Activated CD8-positive, alpha-beta memory T cell treated with anti-CD3 and anti-CD28 coated beads, Interleukin-2, amount 50 U/mL, for 24 hours (primary cell): ENCODE data around the gene ARID5B.

Experiments used
- DNase-seq: peaks from one replicate; pipeline ENCODE4 v3.0.0-alpha.2; 2020; ENCODE audit errors: extremely low read depth

Gene ARID5B

DNA sequence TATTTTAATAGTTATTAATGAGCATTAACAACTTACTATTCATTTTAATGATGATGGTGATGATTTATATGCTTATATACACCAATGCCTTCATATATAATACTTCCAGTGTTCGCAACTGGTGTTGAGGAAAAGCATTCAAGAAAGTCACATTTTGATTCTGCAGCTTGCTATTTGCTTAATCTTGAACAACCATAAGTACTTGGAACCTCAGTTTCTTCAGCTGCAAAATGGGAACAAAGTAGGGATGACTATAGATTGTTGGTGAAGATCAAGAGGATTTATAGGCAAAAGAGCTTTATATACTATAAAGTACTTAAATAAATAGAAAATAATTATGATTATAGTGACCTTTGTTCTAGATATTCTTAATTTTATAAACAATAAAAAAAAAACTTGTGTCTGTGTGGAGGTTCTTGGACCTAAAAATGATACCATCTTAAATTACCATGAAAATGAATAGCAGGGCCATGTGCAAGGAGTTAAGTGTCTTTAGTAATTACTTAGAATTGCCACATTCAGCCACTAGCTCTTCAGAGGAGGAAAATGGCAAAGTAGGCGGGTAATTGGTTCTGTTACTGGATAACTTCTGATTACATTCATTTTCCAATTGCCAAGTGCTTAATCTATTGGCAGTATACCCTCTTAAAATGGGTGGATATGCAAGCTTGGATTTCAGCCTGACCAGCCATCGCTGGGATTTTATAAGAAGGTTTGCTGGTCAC lies 4.5 kb downstream of the ARID5B start:
- DNase-seq: no peak

DNA sequence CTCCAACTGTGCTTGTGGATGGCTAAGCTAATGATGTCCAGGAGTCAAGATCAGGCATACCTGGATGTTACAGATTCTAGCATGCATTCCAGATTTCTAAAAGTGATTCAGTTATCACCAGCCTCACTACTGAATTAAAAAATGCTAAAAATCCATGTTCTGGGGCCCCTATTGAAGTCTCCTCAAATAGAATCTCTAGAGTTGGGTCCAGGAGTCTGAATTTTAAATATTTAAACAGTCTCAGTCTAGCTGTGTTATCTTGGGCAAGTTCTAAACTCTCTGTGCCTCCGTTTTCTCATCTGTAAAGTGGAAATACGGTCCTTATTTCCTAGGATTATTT lies 5.0 kb downstream of the ARID5B start:
- no peak for DNase-seq

DNA sequence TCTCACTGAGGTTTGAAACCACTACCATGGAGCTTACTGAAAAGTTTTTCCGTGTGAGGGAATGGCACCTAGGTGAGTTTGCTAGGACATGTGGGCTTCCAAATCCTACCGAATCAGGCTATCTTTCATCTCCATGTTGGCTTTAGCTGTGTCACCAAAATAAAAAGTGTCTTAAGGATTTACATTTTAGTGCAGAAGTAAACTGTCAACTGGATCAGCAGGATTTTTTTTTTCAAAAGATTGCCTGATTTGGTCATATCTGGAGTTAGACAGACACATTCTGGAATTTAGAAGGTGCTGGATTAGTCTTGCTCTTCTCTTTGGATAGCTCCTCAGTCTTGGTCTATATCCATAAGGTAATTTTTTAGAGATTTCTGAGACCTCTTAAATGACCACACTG lies 5.5 kb downstream of the ARID5B start:
- no peak for DNase-seq

DNA sequence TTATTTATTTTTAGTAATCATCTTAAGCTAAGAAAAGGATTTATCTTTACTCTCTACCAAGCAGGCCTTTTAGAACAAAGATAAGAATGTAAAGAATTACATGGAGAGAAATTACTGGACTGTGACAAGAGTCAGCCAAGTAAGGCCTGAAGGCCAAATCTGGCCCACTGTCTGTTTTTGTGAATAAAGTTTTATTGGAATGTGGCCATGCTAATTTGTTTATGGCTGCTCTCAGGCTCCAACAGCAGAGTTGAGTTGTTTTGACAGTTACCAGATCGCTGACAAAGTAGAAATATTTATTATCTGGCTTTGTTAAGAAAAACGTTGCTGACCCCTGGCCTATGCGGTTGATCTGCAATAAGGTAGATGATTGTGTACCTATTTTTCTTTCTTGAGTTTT lies 6.1 kb downstream of the ARID5B start:
- no peak for DNase-seq

DNA sequence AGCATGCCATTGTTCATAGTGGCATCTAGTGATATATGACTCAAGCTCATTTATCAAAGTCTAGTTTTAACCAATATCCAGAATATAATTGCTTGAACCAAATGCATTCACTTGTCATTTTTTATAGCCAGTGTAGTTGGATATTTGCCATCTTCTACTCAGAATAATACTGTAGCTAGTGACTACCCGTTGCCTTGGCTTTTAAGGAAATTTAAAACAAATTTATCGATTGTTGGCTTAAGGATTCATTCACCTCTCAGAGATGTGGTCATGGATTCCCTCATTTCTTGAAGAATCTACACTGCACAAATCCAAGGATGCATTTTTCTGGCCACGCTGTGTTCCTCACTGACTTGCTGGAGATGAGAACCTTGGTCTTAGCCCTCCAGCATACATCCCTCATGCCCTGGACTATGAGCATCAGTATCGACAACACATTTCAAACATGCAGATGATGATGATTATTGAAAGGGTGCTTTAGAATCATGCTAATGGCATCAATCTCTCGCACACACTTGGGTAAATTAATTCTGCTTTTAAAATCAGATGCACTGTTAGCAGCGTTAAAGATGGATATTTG lies 8.8 kb downstream of the ARID5B start:
- DNase-seq: no peak

DNA sequence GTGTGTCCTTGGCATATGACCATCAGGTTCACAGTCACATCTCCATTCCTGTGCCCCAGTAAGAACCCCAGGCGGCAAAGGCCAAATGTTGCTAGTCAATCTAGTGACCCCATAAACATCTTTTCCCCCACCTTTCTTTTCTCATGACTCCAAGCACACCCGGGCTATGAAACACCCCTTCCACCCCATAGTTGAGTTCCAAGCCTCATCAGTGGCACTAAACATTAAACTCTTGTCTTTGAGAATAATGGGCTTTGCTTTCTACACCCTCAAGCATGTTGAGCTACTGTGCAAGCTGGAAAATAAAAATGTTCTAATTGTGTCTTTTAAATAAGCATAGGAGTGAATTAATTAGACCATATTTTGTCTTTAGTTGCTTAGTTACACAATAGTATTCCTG lies 9.4 kb downstream of the ARID5B start:
- no peak for DNase-seq

DNA sequence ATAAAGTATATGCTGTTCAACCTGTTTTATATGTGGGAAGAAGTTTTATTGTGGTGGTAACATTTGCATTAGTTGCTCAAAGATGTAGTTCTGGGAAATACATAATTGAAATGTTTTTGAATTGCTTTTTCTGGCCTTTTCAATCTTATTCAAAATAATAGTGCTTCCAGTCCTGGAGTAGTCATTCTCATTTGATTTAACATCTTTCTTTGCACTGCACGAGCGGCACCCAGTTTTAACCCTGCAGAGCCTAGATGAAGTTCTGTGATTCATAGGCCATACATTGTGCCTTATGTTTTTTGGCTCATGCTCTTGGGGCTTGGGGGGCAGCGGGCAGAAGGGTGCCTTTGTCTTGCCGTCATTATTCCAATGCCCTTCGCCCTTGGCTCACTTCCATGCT lies 9.9 kb downstream of the ARID5B start:
- no peak for DNase-seq

DNA sequence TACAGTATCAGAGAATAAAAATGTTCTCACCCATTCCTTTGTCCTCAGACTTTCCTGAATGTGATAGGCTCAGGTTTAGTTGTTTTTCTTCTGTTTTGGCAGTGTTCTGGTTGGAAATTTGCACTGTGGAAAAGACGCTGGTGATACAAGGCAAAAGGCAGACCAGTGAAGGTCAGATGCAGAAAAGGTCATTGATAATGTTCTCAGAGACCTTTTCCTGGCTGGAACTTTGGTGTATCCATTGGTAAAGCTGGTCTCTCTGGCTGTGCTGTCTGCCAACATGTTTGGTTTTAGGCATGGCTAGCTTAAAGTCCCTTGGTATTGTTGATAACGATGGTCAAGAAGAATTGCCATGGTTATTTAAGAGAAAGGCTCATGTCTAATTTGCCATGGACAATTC lies 11.5 kb downstream of the ARID5B start:
- no peak for DNase-seq

DNA sequence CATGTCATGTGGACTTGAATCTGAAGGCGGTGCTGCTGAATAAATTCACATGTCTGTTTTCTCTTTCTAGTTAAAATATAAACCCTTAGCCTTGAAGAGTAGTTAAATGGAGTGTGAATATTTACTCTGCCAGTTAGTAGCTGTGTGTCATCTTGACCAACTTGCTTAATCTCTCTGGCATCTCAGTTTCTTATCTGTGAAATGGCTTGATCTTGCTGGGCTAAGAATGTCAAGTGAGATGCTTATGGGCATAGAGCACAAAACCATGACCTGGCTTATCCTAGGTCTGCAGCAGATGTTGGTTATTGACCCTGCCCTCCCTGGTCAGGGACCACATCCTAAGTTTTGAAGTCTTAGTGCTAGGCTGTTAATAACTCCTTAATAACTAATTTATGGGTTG lies 16.6 kb downstream of the ARID5B start:
- DNase-seq: no peak

DNA sequence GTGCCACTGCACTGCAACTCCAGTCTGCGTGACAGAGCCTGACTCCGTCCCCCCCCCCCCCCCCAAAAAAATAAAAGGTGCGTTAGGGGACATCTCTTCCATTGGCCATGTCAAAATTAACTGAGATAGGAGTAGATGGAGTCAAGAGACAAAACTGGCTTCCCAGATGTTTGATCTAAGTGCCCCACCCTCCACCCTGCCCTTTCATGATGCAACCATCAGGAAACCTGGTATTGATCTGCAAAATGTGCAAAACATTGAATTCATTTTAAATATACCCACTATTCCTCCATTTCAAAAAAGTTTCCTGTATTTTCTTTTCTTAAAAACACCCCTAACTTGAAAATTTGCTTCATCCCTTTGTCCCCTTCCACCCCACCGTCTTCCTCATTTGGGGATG lies 17.5 kb downstream of the ARID5B start:
- no peak for DNase-seq

DNA sequence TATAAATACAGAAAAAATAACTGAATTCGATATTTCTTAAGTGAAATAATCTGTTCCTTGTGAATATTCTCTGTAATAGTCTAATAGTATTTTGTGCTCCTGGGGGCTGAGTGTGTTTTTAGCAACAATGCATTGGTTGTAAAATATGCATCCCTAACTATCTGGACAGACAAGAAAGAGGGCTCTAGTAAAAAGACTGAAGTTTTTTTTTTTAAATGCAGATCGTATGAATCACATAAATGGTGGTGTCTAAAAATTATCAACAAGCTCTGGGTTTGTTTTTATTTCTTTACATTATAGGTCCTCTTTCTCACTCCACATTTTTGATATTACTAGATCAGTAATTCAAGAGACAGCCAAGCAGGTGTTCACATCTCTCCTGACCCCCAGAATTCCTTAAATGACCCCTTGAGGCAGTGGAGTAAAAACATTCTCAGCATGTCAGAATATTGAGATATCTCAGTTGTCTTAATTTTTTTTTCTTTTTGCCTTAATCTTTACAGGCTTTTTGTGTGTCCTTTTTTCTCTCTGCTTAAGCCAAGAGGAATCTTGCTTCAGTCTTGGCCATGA lies 18.2 kb downstream of the ARID5B start:
- DNase-seq: no peak

DNA sequence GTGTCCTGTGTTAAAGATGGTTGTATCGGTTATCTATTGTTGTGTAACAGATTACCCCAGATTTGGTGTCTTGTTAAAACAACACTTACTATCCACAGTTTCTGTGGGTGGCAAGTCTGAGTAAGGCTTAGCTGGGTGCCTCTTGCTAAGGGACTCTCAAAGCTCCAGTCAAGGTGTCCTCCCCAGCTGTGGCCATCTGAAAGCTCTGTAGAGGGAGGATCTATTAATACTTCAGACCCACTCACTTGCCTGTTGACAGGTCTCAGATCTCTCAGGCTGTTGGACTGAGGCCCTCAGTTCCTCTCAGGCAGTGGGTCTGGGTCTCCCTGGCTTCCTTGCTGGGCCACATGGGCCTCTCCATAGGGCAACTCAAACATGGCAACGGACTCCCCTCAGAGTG lies 19.6 kb downstream of the ARID5B start:
- no peak for DNase-seq

DNA sequence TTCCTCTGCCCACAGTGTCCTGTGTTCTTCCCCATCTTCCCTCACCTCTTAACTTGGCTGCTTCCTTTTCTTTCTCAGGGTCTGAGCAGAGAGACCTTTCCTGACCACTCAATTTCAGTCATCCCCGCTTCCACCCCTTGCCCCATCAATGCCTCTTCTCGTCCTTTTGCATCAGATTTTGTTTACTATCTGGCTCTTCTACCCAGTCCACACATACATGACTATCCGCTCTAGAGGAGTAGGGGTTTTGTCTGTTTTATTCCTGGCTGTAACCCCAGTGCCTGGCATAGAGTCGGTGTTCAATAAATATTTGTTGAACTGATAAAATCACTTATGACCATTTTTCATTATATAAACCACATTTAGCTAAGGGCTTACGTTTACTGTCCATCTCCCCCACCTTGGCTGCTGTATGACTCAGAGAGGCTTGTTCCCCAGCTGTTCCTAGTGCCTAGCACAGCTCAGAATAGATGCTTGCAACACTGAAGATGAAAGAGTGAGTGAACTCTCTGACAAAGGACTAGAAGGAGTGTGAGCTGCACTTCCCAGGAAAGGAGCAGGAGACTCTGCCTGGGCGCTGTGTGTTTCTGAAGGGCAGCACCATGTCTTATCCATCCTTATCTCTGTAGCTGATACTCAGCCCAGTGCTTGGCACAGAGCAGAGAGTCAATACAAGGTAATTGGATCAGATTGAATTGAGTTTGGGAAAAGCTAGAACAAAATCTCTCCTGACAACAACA lies 21.9 kb downstream of the ARID5B start:
- no peak for DNase-seq

DNA sequence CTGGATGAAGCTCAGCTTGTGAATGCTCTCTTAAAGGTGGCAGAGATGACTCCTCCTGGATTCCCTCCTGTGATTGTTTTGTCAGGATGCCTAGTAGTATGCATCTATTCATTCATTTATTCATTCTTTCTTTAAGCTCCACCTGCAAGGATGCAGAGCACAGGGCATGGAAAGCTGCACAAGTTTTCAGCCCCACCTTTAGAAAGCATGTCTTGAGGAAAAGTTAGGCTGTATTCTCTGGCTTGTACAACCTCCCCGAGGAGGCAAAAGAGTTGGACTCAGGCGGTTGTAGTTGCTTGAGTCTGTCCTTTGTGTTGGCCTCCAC lies 22.4 kb downstream of the ARID5B start:
- no peak for DNase-seq

DNA sequence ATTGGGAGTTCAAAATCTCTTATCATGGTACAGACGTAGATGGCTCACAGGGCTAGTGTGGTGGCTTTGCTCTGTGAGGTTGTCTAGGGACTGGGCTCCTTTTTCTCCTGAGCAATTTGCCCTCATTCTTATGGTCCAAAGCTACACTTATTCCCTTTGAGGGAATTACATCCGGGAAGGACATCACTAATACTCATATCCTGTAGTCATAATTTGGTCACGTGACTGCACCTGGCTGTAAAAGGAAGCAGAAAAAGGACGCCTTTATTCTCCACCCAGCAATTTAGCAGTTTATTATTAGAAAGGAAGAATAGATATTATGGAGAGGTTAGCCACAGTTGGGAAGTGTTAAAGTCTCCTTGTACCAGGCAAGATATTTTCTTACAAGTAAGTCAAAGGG lies 28.1 kb downstream of the ARID5B start:
- DNase-seq: no peak

DNA sequence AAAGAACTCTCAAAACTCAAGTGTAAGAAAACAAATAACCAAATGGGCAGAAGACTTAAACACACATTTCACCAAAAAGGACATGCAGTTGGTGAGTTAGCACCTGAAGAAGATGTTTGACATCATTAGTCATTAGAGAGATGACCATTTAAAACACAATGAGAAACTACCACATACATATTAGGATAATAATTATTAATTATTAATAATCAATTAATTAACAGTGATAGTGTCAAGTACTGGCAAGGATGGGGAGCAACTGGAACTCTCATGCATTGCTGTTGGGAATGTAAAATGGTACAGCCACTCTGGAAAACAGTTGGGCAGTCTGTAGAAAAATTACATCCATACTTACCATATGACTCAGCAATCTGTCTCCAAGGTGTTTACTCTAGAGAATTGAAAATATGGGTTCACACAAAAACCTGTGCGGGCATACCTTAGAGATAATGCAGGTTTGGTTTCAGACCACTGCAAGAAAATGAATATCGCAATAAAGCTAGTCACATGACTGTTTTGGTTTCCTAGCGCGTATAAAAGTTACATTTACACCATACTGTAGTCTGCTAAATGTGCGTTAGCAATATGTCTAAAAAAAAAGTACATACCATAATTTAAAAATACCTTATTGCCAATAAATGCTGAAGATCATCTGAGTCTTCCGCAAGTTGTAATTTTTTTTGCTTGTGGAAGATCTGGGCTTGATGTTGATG lies 30.3 kb downstream of the ARID5B start:
- DNase-seq: no peak

DNA sequence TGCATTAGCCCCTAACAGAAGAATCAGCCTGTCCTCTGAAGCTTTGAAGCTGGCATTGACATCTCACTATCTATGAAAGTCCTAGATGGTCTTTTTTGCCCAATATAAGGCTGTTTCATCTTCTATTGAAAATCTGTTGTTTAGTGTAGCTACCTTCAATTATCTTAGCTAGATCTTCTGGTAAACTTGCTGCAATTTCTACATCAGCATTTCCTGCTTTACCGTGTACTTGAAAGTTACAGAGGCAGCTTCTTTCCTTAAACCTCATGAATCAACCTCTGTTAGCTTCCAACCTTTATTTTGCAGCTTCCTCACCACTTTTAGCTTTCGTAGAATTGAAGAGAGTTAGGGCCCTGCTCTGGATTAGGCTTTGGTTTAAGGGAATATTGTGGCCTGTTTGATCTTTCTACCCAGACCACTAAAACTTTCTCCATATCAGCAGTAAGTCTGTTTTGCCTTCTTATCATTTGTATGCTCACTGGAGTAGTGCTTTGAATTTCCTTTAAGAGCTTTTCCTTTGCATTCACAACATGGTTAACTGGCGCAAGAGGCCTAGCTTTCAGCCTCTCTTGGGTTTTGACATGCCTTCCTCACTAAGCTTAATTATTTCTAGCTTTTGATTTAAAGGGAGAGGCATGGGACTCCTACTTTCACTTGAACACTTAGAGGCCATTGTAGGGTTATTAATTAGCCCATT lies 32.5 kb downstream of the ARID5B start:
- no peak for DNase-seq

DNA sequence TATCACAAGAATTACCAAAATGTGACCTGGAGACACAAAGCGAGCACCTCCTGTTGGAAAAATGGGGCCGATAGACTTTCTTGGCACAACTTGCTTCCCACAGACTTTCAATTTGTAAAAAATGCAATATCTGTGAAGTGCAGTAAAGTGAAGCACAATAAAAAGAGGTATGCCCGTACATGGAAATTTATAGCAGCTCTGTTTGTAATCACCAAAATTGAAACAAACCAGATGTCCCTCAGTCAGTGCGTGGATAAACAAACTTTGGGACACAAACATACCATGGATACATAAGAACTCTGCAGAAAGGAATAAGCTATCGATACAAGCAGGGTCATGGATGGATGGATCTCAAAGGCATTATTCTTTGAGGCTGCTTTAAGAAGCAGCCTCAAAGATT lies 33.6 kb downstream of the ARID5B start:
- no peak for DNase-seq

DNA sequence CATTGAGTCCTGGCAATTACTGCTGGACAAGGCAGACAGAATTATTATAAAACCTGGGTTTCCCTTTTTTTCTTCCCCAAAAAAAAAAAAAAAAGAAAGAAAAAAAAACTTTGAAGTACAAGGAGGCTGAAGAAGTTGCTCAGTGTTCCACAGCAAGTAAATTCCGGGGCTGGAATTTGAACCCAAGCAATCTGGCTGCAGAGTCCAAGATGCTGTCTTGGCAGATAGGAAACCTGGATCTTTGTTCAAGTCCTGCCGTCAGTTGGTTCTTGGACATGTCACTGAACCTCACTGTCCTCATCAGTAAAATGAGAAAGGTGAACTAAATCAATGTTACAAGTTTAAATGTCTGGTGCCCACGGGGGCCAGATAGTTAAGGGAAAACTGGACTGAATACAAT lies 35.3 kb downstream of the ARID5B start:
- no peak for DNase-seq

DNA sequence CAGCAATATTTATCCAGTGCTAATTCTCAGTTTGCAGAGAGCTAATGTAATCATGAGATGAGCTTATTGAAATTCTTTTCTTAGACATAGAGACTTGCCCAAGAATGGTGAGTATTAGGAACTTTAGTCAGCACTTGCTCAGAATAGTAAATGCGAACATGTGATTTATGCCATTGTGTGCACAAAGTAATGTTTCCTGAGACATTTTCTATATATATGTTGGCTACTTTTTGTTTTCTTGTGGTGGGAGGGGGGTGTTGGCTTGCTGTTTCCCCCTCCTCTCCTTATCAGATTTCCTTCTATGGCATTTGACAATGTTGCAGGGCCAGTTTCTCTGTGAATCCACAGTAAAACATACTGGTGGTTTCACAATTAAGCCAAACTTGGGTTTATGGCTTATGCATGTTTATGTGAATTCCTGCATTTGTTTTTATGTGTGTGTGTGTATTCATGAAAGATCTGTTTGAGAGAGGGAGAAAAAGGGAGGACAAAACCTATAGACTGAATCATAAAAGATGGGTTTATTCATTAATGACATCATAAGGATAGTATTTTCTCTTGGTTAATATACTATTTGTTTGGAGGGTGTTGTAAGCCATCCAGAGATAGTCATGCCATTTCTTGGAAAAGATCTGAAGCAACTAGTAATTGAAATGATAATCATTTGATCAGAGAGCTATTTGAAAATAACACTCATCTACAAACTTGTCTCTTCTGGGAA lies 36.3 kb downstream of the ARID5B start:
- no peak for DNase-seq

DNA sequence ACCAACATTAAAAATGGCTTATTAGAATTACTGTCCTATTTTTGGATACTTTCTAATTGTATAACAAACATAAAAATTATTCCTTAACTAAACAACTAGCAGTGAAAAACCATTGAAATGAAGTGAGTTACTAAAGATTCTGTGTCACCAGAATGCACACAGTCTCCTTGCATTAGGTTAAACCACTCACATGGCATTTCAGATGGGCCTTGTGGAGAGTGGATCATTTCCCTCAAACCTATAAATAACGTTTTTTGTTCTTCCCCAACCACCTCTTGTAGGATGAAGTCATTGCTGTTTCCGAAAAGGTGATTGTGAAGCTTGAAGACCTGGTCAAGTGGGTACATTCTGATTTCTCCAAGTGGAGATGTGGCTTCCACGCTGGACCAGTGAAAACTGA lies 38.4 kb downstream of the ARID5B start:
- no peak for DNase-seq
